Naive thymus-derived CD8-positive, alpha-beta T cell (primary cell): ENCODE measurements around the gene GRK1. TPM values are rescaled to one million over a fixed set of nuclear protein-coding genes. Genes with fewer than 3 reads are reported as not detected.

Source experiments
- ATAC-seq, 2 donors: fragments of 150-1000 bp; cut with Tn5 transposase in 1 of 2; sonication (Bioruptor Pico), chemical (Tn5 transposase) in 1 of 2; 1 replicate in 1 of 2; 2 replicates in 1 of 2; pipeline ENCODE4 v1.10.0; 2021; ENCODE audit warnings: mild to moderate bottlenecking in 2 of 2, moderate library complexity in 2 of 2
- POLR2A ChIA-PET: fragments of 350-600 bp; sonication (Branson Sonifier 250); formaldehyde crosslinking; loops from one replicate; lab custom pipeline; 2021; ENCODE audit warnings: antibody characterized with exemption; lab: Charles Lee
- DNase-seq, 10 donors: peaks; one replicate each; pipeline versions ENCODE4 v3.0.0 to v3.0.0-alpha.2; 2020 to 2022
- H3K27ac Mint-ChIP-seq, 10 donors: one replicate each; pipeline ENCODE4 v1.8.0; 2020 to 2022; ENCODE audit warnings: mild to moderate bottlenecking in 10 of 10, mixed read lengths in 10 of 10, moderate library complexity in 4 of 10, inconsistent platforms in 1 of 10
- H3K27me3 Mint-ChIP-seq, 5 donors: one replicate each; pipeline ENCODE4 v1.8.0; 2021 to 2022; ENCODE audit warnings: mixed read lengths in 5 of 5
- H3K36me3 Mint-ChIP-seq, 3 donors: one replicate each; pipeline ENCODE4 v1.8.0; 2020 to 2022; ENCODE audit warnings: mixed read lengths in 3 of 3, mild to moderate bottlenecking in 2 of 3, inconsistent platforms in 1 of 3
- H3K4me1 Mint-ChIP-seq, 4 donors: one replicate each; pipeline ENCODE4 v1.8.0; 2021 to 2022; ENCODE audit warnings: mixed read lengths in 4 of 4
- H3K4me3 Mint-ChIP-seq, 10 donors: one replicate each; pipeline ENCODE4 v1.8.0; 2020 to 2022; ENCODE audit warnings: mild to moderate bottlenecking in 10 of 10, mixed read lengths in 10 of 10, moderate library complexity in 6 of 10, inconsistent platforms in 1 of 10
- H3K9me3 Mint-ChIP-seq, 9 donors: one replicate each; pipeline ENCODE4 v1.8.0; 2020 to 2022; ENCODE audit warnings: mixed read lengths in 9 of 9, mild to moderate bottlenecking in 3 of 9, inconsistent platforms in 1 of 9, moderate library complexity in 1 of 9
- polyA plus RNA-seq, 3 donors: library from polyadenylated mRNA; unstranded; fragments of 300-500 nt; fragmentation: Illumina TruSeq; gene quantifications; one replicate each; pipeline ENCODE4 v1.2.3, GENCODE V29; 2021
- total RNA-seq, 8 experiments: library from RNA in 2 of 8; stranded (reverse) in 2 of 8; gene quantifications; one replicate each; pipeline ENCODE4 v1.2.3 and lab custom pipeline; 2021 to 2026

The GRK1 gene
- total and polyA plus RNA-seq, 5 experiments from 2014 or later = not detected

- ATAC-seq (no peak), DNase-seq (no peak)
- Mint-ChIP-seq H3K27me3 (peaks cover 0 to 23% (median 7%) of the 10 kb centered on the region in 5 donors), H3K4me1 (peaks cover 4 to 6% (median 5%) of the 10 kb centered on the region in 4 donors), H3K27ac (no peak overlapping the region), H3K36me3 (no peaks in the 10 kb centered on the region), H3K9me3 (no peaks in the 10 kb centered on the region), H3K4me3 (no peak overlapping the region)
- POLR2A ChIA-PET = no interaction called here
These were observed 68.7 kb downstream of the GRK1 start for GRCh38 chr13:113735750-113736149.

GRCh38 chr13:113736258-113736731 is 69.3 kb downstream of the GRK1 start:
- POLR2A ChIA-PET = no interaction called here
- Mint-ChIP-seq H3K9me3 (no peaks in the 10 kb centered on the region), H3K4me1 (peaks cover 9 to 12% (median 10%) of the 10 kb centered on the region in 4 donors), H3K36me3 (no peaks in the 10 kb centered on the region), H3K4me3 (no peak overlapping the region), H3K27ac (peak overlapping the region in 1 of 10 donors; percentile 60), H3K27me3 (peaks cover 0 to 29% (median 10%) of the 10 kb centered on the region in 5 donors)
- ATAC-seq (no peak), DNase-seq (no peak)

- H3K4me1 Mint-ChIP-seq = peaks cover 17 to 24% (median 23%) of the 10 kb centered on the region in 4 donors
- POLR2A ChIA-PET = no interaction called here
- no peaks in the 10 kb centered on the region for H3K9me3 Mint-ChIP-seq
- H3K27me3 Mint-ChIP-seq = peaks cover 0 to 34% (median 11%) of the 10 kb centered on the region in 5 donors
- DNase-seq (no peak), ATAC-seq (no peak)
- H3K4me3 Mint-ChIP-seq = peak overlapping the region in 1 of 10 donors; percentile 15
- H3K27ac Mint-ChIP-seq = no peak overlapping the region
- no peaks in the 10 kb centered on the region for H3K36me3 Mint-ChIP-seq
These were observed 70.8 kb downstream of the GRK1 start for GRCh38 chr13:113737803-113738202.

- DNase-seq = no peak
- H3K36me3 Mint-ChIP-seq = no peaks in the 10 kb centered on the region
- peaks cover 0 to 45% (median 12%) of the 10 kb centered on the region in 5 donors for H3K27me3 Mint-ChIP-seq
- POLR2A ChIA-PET = interaction anchor here (1.4 kb wide), 1 partner anchor 13 kb away, joined by 6 read pairs; no protein-coding TSS in a partner anchor
- ATAC-seq = no peak
- H3K27ac Mint-ChIP-seq = no peak overlapping the region
- no peak overlapping the region for H3K4me3 Mint-ChIP-seq
- H3K9me3 Mint-ChIP-seq = peaks cover 0 to 1% (median 0%) of the 10 kb centered on the region in 9 donors
- peaks cover 14 to 30% (median 25%) of the 10 kb centered on the region in 4 donors for H3K4me1 Mint-ChIP-seq
These were observed 72.7 kb downstream of the GRK1 start for GRCh38 chr13:113739527-113740285.

GRCh38 chr13:113740286-113740556 is 73.2 kb downstream of the GRK1 start:
- H3K27me3 Mint-ChIP-seq = peaks cover 2 to 48% (median 15%) of the 10 kb centered on the region in 5 donors

GRCh38 chr13:113740661-113741060 is 73.6 kb downstream of the GRK1 start:
- ATAC-seq (no peak), DNase-seq (no peak)
- H3K36me3 Mint-ChIP-seq = no peaks in the 10 kb centered on the region
- H3K4me1 Mint-ChIP-seq = peaks cover 16 to 30% (median 25%) of the 10 kb centered on the region in 4 donors
- H3K27ac Mint-ChIP-seq = no peak overlapping the region
- POLR2A ChIA-PET = interaction anchor here (0.8 to 1.4 kb wide), 2 partner anchors 9 to 14 kb away, joined by 3 to 6 read pairs; no protein-coding TSS in a partner anchor
- H3K4me3 Mint-ChIP-seq = peak overlapping the region in 4 of 10 donors; percentile 26 to 70 (median 66)
- H3K9me3 Mint-ChIP-seq = peaks cover 0 to 1% (median 0%) of the 10 kb centered on the region in 9 donors
- H3K27me3 Mint-ChIP-seq = peaks cover 2 to 48% (median 15%) of the 10 kb centered on the region in 5 donors

More at GRCh38 chr13:113740286-113740556, 73.2 kb downstream of the GRK1 start:
- H3K36me3 Mint-ChIP-seq = no peaks in the 10 kb centered on the region
- POLR2A ChIA-PET = interaction anchor here (1.4 kb wide), 1 partner anchor 14 kb away, joined by 6 read pairs; no protein-coding TSS in a partner anchor
- peaks cover 16 to 30% (median 25%) of the 10 kb centered on the region in 4 donors for H3K4me1 Mint-ChIP-seq
- no peak overlapping the region for H3K27ac Mint-ChIP-seq
- H3K4me3 Mint-ChIP-seq = no peak overlapping the region
- DNase-seq (no peak), ATAC-seq (no peak)
- peaks cover 0 to 1% (median 0%) of the 10 kb centered on the region in 9 donors for H3K9me3 Mint-ChIP-seq

- H3K27me3 Mint-ChIP-seq = peaks cover 2 to 48% (median 15%) of the 10 kb centered on the region in 5 donors
- H3K4me1 Mint-ChIP-seq = peaks cover 16 to 30% (median 26%) of the 10 kb centered on the region in 4 donors
- POLR2A ChIA-PET = interaction anchor here (0.8 to 1.4 kb wide), 3 partner anchors 9 to 15 kb away, joined by 3 to 6 read pairs (median 3); no protein-coding TSS in a partner anchor
- no peaks in the 10 kb centered on the region for H3K36me3 Mint-ChIP-seq
- peak; percentile 45 to 63 for ATAC-seq
- peaks cover 0 to 3% (median 0%) of the 10 kb centered on the region in 9 donors for H3K9me3 Mint-ChIP-seq
- peak overlapping the region; percentile 37 to 74 (median 60) for H3K4me3 Mint-ChIP-seq
- H3K27ac Mint-ChIP-seq = peak overlapping the region in 4 of 10 donors; percentile 19 to 56 (median 26)
- peak in 3 of 10 donors; percentile 15 to 43 (median 32) for DNase-seq
These were observed 74.2 kb downstream of the GRK1 start for GRCh38 chr13:113741191-113741668.

GRCh38 chr13:113742000-113742441 is 75.0 kb downstream of the GRK1 start:
- H3K4me1 Mint-ChIP-seq = peaks cover 16 to 30% (median 26%) of the 10 kb centered on the region in 4 donors
- peak overlapping the region in 9 of 10 donors; percentile 22 to 74 (median 63) for H3K4me3 Mint-ChIP-seq
- H3K27me3 Mint-ChIP-seq = peaks cover 2 to 48% (median 15%) of the 10 kb centered on the region in 5 donors
- DNase-seq = peak in 6 of 10 donors; percentile 13 to 40 (median 29)
- POLR2A ChIA-PET = interaction anchor here (1.3 kb wide), 1 partner anchor 13 kb away, joined by 3 read pairs; no protein-coding TSS in a partner anchor
- peak; percentile 73 to 79 for ATAC-seq
- peak overlapping the region in 1 of 10 donors; percentile 18 for H3K27ac Mint-ChIP-seq
- peaks cover 0 to 3% (median 0%) of the 10 kb centered on the region in 9 donors for H3K9me3 Mint-ChIP-seq
- H3K36me3 Mint-ChIP-seq = no peaks in the 10 kb centered on the region

- peaks cover 0 to 3% (median 0%) of the 10 kb centered on the region in 9 donors for H3K9me3 Mint-ChIP-seq
- H3K4me1 Mint-ChIP-seq = peaks cover 16 to 30% (median 26%) of the 10 kb centered on the region in 4 donors
- DNase-seq (peak in 2 of 10 donors; percentile 21 to 23), ATAC-seq (peak; percentile 49 to 72)
- H3K36me3 Mint-ChIP-seq = no peaks in the 10 kb centered on the region
- H3K27me3 Mint-ChIP-seq = peaks cover 2 to 45% (median 15%) of the 10 kb centered on the region in 5 donors
- peak overlapping the region in 1 of 10 donors; percentile 72 for H3K27ac Mint-ChIP-seq
- POLR2A ChIA-PET = interaction anchor here (0.6 to 1.3 kb wide), 2 partner anchors 12 to 368 kb away, joined by 3 read pairs; no protein-coding TSS in a partner anchor
- peak overlapping the region in 9 of 10 donors; percentile 22 to 74 (median 63) for H3K4me3 Mint-ChIP-seq
These were observed 75.6 kb downstream of the GRK1 start for GRCh38 chr13:113742445-113743120.

GRCh38 chr13:113743366-113744195 is 76.6 kb downstream of the GRK1 start:
- no peak for ATAC-seq
- no peak for DNase-seq
- Mint-ChIP-seq H3K4me1 (peaks cover 16 to 30% (median 26%) of the 10 kb centered on the region in 4 donors), H3K27ac (peak overlapping the region in 1 of 10 donors; percentile 70), H3K4me3 (no peak overlapping the region), H3K9me3 (peaks cover 0 to 3% (median 0%) of the 10 kb centered on the region in 9 donors), H3K36me3 (no peaks in the 10 kb centered on the region), H3K27me3 (peaks cover 2 to 44% (median 15%) of the 10 kb centered on the region in 5 donors)
- POLR2A ChIA-PET = interaction anchor here (0.6 kb wide), 1 partner anchor 367 kb away, joined by 3 read pairs; no protein-coding TSS in a partner anchor
